Panc1 (cell line): ENCODE results near the gene RHBDL1. TPM values are rescaled to one million over a fixed set of nuclear protein-coding genes. Genes with fewer than 3 reads are reported as not detected.

ENCODE experiments used
- ATAC-seq: fragments of 200-7000 bp; cut with Tn5 transposase; 2 replicates; pipeline ENCODE4 v1.9.1; 2020; ENCODE audit warnings: mild to moderate bottlenecking, moderate library complexity
- BruUV-seq: library from RNA; stranded (reverse); fragments of 400-500 nt; replicated peaks from 2 replicates; lab custom pipeline; 2021; lab: Mats Ljungman, UMichigan
- CTCF ChIA-PET: fragments of 300-600 bp; sonication (Branson Sonifier 250); formaldehyde crosslinking; loops from one replicate; lab custom pipeline; 2022; ENCODE audit warnings: antibody characterized with exemption; lab: Charles Lee
- POLR2A ChIA-PET: fragments of 300-600 bp; sonication (Branson Sonifier 250); formaldehyde crosslinking; loops from one replicate; lab custom pipeline; 2022; ENCODE audit warnings: antibody characterized with exemption; lab: Charles Lee
- DNase-seq: peaks from one replicate; pipeline ENCODE4 v3.0.0-alpha.2; 2010; ENCODE audit warnings: low read depth, low spot score
- H3K27ac ChIP-seq: 2 replicates; pipeline ENCODE4 v1.5.1; 2011; ENCODE audit warnings: mild to moderate bottlenecking, low read length, inconsistent platforms
- H3K27me3 ChIP-seq: fragments of 200-500 bp; sonication (Bioruptor generic); 2 replicates; pipeline ENCODE4 v1.6.0; 2014; ENCODE audit warnings: low read length, inconsistent platforms; ENCODE audit not compliant: control insufficient read depth, insufficient read depth
- H3K36me3 ChIP-seq: fragments of 200-500 bp; sonication (Bioruptor generic); 2 replicates; pipeline ENCODE4 v1.5.1; 2014; ENCODE audit warnings: inconsistent platforms, mild to moderate bottlenecking, low read length, moderate library complexity; ENCODE audit not compliant: control insufficient read depth, insufficient read depth
- H3K4me1 ChIP-seq: 2 replicates; pipeline ENCODE4 v1.5.1; 2011; ENCODE audit warnings: inconsistent platforms, mild to moderate bottlenecking, low read length, moderate library complexity; ENCODE audit not compliant: control insufficient read depth, insufficient read depth
- H3K4me3 ChIP-seq, 2 experiments: 2 replicates each; pipeline ENCODE4 v1.5.1; 2011 to 2012; ENCODE audit warnings: low read depth in 2 of 2, low read length in 2 of 2, mild to moderate bottlenecking in 2 of 2, inconsistent platforms in 1 of 2, moderate library complexity in 1 of 2
- H3K9me3 ChIP-seq: fragments of 200-500 bp; sonication (Bioruptor generic); 2 replicates; pipeline ENCODE4 v1.5.1; 2014; ENCODE audit warnings: low read depth, mild to moderate bottlenecking, inconsistent platforms, low read length, moderate library complexity; ENCODE audit not compliant: control insufficient read depth, insufficient read depth
- POLR2AphosphoS5 ChIP-seq: IDR thresholded peaks from 2 replicates; pipeline ENCODE4 v1.6.1; 2012; ENCODE audit warnings: mild to moderate bottlenecking, low read depth, low read length, moderate library complexity
- SIN3A ChIP-seq: IDR thresholded peaks from 2 replicates; pipeline ENCODE4 v1.6.1; 2012; ENCODE audit warnings: low read depth, mild to moderate bottlenecking, low read length, moderate library complexity, borderline replicate concordance; ENCODE audit not compliant: insufficient read depth
- TCF7L2 ChIP-seq: IDR thresholded peaks from 2 replicates; pipeline ENCODE4 v1.6.1; 2011; ENCODE audit warnings: mild to moderate bottlenecking, low read depth, low read length, inconsistent platforms
- in situ Hi-C: cut with HindIII; loops from 2 replicates; pipeline ENCODE4 v1.10.0; 2016; ENCODE audit warnings: low sequenced_read_pairs, low pct_unique_long_range_greater_than_20kb
- intact Hi-C: fragments of 100-400 bp; cut with micrococcal nuclease; formaldehyde crosslinking; loops from one replicate; pipeline ENCODE4 v1.10.0; 2022; ENCODE audit not compliant: unreplicated experiment
- total RNA-seq: library from RNA; stranded (reverse); gene quantifications from one replicate; pipeline ENCODE4 v1.2.1, GENCODE V29; 2021; ENCODE audit not compliant: unreplicated experiment
- TF ChIP-seq, protein P1 (sequence below), 2 experiments: IDR thresholded peaks; 2 replicates each; pipeline ENCODE4 v1.6.1; 2011 to 2012; ENCODE audit warnings: low read depth in 2 of 2, control low read depth in 1 of 2, low read length in 1 of 2, mild to moderate bottlenecking in 1 of 2, moderate library complexity in 1 of 2; ENCODE audit not compliant: insufficient read depth in 1 of 2
- TF ChIP-seq, protein P2 (sequence below): fragments of 450-650 bp; IDR thresholded peaks from 2 replicates; pipeline ENCODE4 v1.5.1; 2017; ENCODE audit warnings: mild to moderate bottlenecking

RHBDL1 gene
- total RNA-seq, 1 experiment from 2014 or later = 6.6 TPM

DNA sequence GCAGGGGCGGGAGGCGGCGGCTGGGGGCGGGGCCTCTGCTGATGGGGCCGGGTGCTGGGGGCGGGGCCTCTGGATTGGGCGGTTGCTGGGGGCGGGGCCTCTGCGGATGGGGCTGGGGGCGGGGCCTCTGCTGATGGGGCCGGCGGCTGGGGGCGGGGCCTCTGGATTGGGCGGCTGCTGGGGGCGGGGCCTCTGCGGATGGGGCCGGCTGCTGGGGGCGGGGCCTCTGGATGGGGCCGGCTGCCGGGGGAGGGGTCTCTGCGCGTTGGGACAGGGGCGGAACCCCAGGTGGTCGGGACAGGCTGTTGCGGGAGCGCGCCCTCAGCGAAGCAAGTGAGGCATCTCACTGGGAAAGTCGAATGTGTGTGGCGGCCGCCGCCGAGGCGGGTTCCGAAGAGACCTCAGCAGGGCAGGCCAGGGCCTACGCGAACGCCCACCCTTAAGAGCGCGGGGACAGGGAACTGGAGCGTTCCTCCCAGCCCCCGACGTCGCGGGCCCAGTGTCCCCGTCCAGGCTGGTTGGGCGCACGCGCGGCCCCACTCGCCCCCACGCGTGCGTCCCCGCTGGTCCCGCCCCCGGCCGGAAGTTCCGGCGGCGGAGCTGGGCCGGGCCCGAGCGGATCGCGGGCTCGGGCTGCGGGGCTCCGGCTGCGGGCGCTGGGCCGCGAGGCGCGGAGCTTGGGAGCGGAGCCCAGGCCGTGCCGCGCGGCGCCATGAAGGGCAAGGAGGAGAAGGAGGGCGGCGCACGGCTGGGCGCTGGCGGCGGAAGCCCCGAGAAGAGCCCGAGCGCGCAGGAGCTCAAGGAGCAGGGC lies 4.5 kb downstream of the RHBDL1 start, which contains the start of gene STUB1:
STUB1 (plus strand) TSS at position 597 of the 811 bp plus-strand sequence; CDS start at position 713, 116 bp downstream.
- CTCF ChIA-PET = no interaction called here

DNA sequence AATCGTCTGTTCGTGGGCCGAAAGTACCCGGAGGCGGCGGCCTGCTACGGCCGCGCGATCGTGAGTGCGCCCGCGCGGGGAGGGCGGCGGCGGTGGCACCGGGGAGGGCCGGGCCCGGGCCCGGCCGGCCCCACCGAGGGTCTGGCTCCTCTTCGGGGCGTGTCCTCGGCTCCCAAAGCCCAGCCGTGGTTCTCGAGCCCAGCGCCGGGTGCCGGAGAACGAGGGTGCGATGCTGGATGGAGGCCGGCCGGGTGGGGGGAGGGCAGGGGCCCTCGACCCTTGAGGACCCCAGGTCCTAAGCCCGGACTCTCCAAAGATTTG lies 5.1 kb downstream of the RHBDL1 start:
- no peak for ATAC-seq
- peaks cover 5% of the 10 kb centered on the region; the same call in 1 of the 2 replicates for H3K36me3 ChIP-seq
- ChIA-PET POLR2A (no interaction called here), CTCF (interaction anchor here (1.1 kb wide), 1 partner anchor 13 kb away, joined by 3 read pairs; the partner anchor contains the start of gene RHOT2)
- intact Hi-C loops (loop anchor here (10.0 kb wide), 1 partner anchor 1094 kb away; the partner anchor contains the start of genes EME2, MRPS34 and NME3), in situ Hi-C loops (no loop called here)
- no peaks in the 10 kb centered on the region for H3K27me3 ChIP-seq
- peak overlapping the region; percentile 66 to 71 for H3K4me3 ChIP-seq
- DNase-seq = no peak
- H3K4me1 ChIP-seq = peaks cover 18% of the 10 kb centered on the region
- BruUV-seq = no TSS peak
- peak; percentile 31; the same call in 1 of the 2 replicates for TF ChIP-seq SIN3A
- TF ChIP-seq, protein P1, sequence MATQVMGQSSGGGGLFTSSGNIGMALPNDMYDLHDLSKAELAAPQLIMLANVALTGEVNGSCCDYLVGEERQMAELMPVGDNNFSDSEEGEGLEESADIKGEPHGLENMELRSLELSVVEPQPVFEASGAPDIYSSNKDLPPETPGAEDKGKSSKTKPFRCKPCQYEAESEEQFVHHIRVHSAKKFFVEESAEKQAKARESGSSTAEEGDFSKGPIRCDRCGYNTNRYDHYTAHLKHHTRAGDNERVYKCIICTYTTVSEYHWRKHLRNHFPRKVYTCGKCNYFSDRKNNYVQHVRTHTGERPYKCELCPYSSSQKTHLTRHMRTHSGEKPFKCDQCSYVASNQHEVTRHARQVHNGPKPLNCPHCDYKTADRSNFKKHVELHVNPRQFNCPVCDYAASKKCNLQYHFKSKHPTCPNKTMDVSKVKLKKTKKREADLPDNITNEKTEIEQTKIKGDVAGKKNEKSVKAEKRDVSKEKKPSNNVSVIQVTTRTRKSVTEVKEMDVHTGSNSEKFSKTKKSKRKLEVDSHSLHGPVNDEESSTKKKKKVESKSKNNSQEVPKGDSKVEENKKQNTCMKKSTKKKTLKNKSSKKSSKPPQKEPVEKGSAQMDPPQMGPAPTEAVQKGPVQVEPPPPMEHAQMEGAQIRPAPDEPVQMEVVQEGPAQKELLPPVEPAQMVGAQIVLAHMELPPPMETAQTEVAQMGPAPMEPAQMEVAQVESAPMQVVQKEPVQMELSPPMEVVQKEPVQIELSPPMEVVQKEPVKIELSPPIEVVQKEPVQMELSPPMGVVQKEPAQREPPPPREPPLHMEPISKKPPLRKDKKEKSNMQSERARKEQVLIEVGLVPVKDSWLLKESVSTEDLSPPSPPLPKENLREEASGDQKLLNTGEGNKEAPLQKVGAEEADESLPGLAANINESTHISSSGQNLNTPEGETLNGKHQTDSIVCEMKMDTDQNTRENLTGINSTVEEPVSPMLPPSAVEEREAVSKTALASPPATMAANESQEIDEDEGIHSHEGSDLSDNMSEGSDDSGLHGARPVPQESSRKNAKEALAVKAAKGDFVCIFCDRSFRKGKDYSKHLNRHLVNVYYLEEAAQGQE (IDR thresholded peaks at IDR 0.05; ENCODE audit: insufficient read depth in 1 of 2, low read depth in 2 of 2, low read length in 1 of 2) = no peak
- H3K27ac ChIP-seq = peak overlapping the region; percentile 87
- no peaks in the 10 kb centered on the region for H3K9me3 ChIP-seq

More for the DNA sequence above, 4.5 kb downstream of the RHBDL1 start, which contains the start of gene STUB1:
- Histone ChIP-seq H3K36me3 (peaks cover 5% of the 10 kb centered on the region; the same call in 1 of the 2 replicates), H3K27me3 (no peaks in the 10 kb centered on the region), H3K9me3 (no peaks in the 10 kb centered on the region), H3K4me3 (peak within 1 kb of the TSS; percentile 66 to 71), H3K27ac (peak within 1 kb of the TSS; percentile 87), H3K4me1 (peaks cover 21% of the 10 kb centered on the region)
- intact Hi-C loops (loop anchor here (10.0 kb wide), 1 partner anchor 1095 kb away; the partner anchor contains the start of genes EME2, MRPS34 and NME3), in situ Hi-C loops (no loop called here)
- no peak for TF ChIP-seq TCF7L2
- TF ChIP-seq, protein P2, sequence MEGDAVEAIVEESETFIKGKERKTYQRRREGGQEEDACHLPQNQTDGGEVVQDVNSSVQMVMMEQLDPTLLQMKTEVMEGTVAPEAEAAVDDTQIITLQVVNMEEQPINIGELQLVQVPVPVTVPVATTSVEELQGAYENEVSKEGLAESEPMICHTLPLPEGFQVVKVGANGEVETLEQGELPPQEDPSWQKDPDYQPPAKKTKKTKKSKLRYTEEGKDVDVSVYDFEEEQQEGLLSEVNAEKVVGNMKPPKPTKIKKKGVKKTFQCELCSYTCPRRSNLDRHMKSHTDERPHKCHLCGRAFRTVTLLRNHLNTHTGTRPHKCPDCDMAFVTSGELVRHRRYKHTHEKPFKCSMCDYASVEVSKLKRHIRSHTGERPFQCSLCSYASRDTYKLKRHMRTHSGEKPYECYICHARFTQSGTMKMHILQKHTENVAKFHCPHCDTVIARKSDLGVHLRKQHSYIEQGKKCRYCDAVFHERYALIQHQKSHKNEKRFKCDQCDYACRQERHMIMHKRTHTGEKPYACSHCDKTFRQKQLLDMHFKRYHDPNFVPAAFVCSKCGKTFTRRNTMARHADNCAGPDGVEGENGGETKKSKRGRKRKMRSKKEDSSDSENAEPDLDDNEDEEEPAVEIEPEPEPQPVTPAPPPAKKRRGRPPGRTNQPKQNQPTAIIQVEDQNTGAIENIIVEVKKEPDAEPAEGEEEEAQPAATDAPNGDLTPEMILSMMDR = no peak
- TF ChIP-seq SIN3A = 0 out of 2 replicates have a peak, but pooled peaks have one; percentile 6
- TF ChIP-seq, protein P1 (IDR thresholded peaks at IDR 0.05; ENCODE audit: insufficient read depth in 1 of 2, low read depth in 2 of 2, low read length in 1 of 2) = no peak
- TF ChIP-seq POLR2AphosphoS5 = peak; percentile 53
- peak; percentile 43 for ATAC-seq
- DNase-seq = no peak
- BruUV-seq = no TSS peak
- POLR2A ChIA-PET = no interaction called here
